ENCODE results near the gene SH3GLB2.
"Not testable (repeated sequence)": the region's sequence is repeated elsewhere in the genome, so short reads cannot be mapped to it uniquely, and the experiment has no call there.

SH3GLB2 gene

GRCh38 chr9:129053020-129053419, 24.9 kb upstream of the SH3GLB2 start:
- no peak for DNase-seq

DNA sequence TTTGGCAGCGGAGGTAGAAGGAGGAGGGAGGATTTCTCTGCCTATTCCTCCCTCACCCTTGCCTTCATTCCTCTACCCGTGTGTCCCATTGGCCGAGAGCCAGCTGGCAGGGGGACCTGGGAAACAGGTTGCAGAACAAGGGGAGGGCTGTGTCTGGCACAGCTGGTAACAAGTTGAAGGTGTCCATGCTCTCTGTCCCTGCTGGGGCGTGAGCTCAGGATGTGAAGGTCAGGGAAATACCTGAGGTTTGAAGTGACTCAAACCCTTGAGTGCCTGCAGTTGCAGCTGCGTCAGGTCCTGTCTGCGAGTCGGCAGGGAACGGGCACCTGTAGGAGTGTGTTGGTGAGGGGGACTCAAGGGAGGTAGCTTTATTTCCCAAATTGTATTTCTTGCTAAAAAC, 24.5 kb upstream of the SH3GLB2 start:
- no peak for DNase-seq

DNA sequence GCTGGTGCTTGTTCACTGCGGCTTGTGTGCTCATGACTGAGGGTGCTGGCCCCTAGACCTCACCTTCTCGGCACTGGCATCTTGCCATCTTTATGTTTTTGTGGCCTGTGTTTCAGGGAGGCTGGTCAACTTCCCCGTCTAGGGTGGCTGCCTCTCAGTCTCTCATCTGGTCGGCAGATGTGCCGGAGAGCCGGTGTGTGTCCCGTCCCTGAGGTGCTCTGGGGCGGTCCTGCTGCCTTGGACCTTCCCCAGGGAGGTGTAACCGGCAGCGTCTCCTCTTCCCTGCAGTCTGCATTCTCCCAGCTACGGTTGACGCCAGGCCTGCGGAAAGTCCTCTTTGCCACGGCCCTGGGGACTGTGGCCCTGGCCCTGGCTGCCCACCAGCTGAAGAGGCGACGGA, 13.9 kb upstream of the SH3GLB2 start:
- DNase-seq = no peak

GRCh38 chr9:129040113-129040643, 12.0 kb upstream of the SH3GLB2 start:
- DNase-seq = no peak

DNA sequence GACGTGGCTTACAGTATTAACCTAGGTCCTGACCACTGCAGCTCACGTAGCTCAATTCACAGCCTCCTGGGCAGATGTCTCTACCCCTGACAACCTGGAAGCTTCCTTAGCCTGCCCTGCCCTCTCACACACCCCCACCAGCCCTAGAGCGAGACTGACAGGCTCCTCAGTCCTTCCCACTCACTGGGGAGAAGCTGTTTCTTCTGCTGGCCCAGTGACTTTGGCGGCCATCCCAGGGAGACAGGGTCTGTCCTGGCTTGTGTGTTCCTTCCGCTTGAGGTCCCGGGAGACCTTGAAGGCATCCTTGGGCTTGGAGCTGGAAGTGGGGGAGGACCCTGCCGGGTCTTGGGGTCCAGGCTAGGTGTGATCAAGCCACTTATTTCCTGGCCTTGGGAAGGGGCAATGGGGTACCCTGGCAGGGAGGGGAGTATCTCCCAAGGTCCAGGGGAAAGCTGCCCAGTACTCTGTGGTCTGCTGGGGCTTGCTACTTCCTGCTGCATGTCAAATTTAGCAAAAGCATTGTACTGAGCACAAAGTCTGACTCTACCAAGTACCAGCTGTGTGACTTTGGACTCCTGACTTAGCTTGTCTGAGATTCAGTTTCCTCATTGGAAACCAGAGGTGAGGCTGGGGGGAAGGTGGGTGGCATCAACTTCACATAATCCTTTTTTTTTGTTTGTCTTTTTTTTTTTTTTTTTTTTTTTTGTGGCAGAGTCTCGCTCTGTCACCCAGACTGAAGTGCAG, 10.2 kb upstream of the SH3GLB2 start:
- no peak for DNase-seq

DNA sequence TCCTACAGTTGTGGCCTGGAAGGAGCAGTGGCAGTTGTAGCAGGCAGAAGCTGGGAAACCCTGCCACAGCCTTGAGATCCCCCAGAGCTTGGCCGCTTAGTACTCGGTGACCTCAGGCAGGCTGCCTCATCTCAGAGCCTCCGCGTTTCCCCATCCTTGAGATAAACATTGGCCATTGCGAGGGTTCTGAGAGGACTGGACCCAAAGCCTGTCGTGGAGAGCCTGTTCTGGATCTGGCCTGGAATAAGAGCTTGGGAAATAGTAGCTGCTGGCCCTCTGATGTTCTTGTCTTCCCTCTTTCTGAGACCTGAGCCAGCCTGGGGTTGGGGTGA, 9.6 kb upstream of the SH3GLB2 start:
- no peak for DNase-seq

DNA sequence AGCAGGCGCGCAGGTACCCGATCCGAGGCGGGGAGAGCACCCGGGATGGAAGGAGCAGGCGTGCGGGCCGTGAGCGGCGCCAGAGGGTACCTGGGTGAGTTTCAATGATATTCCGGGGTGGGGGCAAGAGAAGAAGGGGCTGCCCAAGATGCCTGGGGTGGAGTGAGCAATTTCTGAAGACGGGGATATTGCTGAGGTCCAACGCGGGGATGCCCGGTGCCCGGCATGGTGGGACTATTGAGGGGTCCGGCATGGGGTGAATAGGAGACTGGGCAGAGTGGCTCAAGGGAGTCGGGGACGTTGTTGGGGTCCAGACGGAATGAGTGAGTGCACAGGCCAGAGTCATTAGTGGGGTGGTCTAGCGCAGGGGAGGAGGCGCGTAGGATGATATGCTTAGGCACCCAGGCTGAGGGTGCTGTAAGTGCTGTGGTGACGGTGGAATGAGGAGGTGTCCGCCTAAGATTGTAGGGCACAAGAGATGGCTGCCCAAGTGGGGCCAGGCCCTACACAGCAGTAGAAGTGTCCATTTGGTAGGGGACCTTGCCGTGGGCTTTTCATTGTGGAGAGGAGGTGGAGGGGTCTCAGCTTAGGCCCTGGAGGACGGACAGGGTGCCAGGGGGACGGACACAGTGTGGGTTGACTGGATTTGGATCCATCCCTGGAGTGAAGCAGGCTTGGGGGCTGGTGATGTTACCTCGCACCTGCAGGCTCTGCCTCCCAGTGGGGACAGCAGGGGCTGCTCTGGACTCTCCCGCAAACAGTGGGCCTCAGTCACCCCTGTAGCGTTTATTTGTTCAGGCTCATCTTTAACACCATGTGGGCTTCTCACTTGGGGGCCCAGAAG, 9.0 kb upstream of the SH3GLB2 start:
- DNase-seq = no peak

- DNase-seq = peak; percentile 86
Observed at GRCh38 chr9:129036241-129036922, 8.3 kb upstream of the SH3GLB2 start, which contains the start of gene MIGA2. MIGA2 (plus strand) TSS chr9:129036626; CDS start chr9:129040595, 3,969 bp downstream.

GRCh38 chr9:129035838-129036237, 7.7 kb upstream of the SH3GLB2 start:
- not testable (repeated sequence) for DNase-seq

DNA sequence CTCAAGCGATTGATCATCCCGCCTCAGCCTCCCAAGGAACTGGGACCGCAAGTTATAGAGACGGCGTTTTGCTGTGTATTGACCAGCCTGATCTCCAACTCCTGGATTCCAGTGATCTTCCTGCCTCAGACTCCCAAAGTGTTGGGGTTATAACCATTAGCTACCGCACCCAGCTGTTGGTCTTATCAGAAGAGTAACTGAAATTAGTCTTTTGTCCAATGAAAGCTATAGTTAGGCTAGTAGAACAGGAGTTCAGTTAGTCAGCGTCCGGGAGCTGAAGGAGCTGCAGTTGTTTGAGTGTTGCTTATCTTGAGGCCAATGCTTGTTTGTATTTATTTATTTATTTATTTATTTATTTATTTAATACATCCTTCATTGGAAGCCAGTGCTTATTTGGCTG, 5.1 kb upstream of the SH3GLB2 start:
- no peak for DNase-seq

- DNase-seq = no peak
Observed at GRCh38 chr9:129032541-129033159, 4.5 kb upstream of the SH3GLB2 start.

DNA sequence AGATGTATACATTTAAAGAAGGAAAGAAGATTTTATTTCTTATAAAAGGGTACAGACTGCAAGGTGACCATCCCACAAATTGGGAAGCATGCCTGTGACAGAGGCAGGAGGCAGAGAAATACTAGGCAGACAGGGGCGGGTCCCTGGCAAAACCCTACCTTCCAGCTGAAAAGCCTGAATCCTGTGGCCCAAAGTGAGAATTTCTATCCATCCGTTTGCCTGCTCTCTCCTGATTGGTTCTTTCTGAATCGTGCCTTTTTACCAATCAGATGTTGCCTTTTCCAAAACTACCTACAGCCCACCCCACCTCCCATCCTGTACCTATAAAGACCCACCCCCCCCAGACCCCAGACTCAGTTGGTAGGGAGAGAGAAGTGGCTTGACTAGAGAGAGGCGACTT, 3.4 kb upstream of the SH3GLB2 start:
- no peak for DNase-seq

DNA sequence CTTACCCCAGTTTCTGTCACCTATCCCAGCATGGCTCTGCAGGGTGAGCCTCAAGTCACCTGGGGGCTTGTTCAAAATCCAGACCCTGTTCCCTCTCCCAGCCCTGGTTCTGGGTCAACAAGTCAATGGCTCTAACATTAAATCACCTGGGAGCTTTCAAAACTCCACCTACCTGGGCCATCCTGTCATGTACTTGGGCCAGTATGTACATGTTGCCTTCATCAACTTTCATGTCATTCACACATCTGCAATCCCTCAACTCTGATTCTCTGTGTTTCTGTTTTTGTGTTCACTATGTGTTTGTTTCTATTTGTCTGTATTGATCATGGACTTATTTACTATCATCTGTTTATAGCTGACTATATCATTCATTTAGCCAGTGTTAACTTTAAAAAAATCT, 2.1 kb upstream of the SH3GLB2 start:
- no peak for DNase-seq

GRCh38 chr9:129027685-129028191, 393 bp downstream of the SH3GLB2 start:
- DNase-seq = peak; percentile 67

- no peak for DNase-seq
Observed at GRCh38 chr9:129027224-129027684, 877 bp downstream of the SH3GLB2 start.

- no peak for DNase-seq
Observed at GRCh38 chr9:129026442-129027223, 1.5 kb downstream of the SH3GLB2 start.

- no peak for DNase-seq
Observed at GRCh38 chr9:129023908-129024233, 4.3 kb downstream of the SH3GLB2 start.

DNA sequence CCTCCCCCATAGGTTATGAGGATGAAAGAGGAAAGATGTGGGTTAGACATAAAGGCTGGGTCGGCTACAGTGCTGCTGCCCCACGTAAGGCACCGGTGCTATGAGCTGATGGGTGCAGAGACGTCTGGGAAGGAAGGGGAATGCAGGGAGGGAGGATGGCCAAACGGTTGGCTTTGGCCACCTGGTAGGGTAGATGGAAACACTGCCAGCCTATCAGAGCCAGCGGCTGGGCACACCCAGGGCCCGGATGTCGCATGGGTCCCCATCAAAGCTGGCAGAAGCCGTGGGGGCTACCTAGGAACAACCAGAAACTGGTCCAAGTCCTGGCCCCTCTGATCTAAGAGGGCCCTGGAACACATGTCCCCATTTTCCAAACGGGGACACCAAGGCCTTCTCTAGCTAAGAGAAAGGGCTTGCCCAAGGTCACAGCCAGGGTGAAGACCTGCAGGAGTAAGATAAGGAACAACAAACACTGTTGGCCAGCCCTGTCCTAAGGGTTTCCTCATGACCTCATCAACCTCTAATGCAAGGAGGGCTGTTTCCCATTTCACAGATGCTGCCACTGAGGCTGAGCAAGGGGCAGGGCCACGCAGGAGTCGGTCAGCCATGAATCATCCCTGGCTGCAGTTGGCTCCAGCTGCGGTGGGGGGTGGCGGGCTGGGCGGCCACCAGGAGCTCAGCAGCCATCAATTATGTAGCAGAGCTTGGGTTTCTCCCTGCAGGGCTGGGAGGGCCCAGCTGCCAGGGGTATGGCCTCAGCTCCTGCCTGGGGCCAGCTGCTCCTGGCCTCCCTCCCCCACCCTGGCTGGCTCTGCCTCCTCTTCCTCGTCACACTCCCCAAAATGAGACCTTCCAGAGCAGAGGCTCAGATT, 4.9 kb downstream of the SH3GLB2 start:
- no peak for DNase-seq

GRCh38 chr9:129022037-129022436, 6.1 kb downstream of the SH3GLB2 start:
- no peak for DNase-seq

DNA sequence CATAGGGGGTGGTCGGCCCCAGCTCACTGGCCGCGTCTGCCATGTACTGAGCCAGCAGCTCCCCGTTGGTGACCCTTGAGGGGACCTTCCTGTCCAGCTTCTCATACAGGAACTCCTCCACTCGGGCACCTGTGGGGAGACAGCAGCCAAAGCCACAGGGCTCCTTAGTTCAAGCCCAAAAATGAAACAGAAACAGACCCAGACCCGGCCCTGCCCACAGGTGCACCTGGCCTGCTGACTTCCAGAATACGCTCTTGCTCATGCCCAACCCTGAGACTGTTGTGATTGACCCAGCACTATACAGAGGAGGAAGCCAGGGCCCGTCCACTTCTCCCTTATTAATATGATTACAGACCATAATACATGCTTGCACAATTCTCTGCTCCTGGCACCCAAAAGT, 7.0 kb downstream of the SH3GLB2 start:
- DNase-seq = no peak

DNA sequence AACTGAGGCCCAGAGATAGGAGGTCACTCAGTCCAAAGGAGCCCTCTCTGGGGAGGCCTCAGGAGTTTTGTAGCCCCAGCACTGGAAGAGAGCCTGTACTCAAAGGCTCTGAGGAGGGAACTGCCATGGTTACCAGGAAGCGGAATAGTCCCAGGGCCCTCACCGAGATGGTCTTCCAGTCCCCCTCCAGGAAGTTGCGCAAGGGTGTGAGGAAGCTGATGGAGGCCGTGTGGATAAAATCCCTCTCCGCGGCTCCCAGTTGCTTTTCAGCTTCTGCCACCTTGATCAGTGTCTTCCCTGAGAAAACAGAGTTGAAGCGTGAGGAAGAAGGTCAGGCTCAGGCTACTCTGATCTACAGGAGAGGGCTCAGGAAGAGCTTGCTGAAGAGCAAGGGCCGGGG, 13.5 kb downstream of the SH3GLB2 start:
- no peak for DNase-seq

Measured in activated CD4-positive, alpha-beta T cell treated with anti-CD3 and anti-CD28 coated beads, Interleukin-2, amount 50 U/mL, for 1 hour (primary cell).